Stimulated activated CD8-positive, alpha-beta memory T cell treated with anti-CD3 and anti-CD28 coated beads, Interleukin-4, amount 100 ng/mL, for 1 hour (primary cell): Measurements from ENCODE around the gene GLDC.
"Not testable (repeated sequence)": the region's sequence is repeated elsewhere in the genome, so short reads cannot be mapped to it uniquely, and the experiment has no call there.

Experiments used
- DNase-seq, 2 donors: peaks; one replicate each; pipeline ENCODE4 v3.0.0-alpha.2; 2020; ENCODE audit warnings: low read depth in 2 of 2, low spot score in 1 of 2

The GLDC gene

DNA sequence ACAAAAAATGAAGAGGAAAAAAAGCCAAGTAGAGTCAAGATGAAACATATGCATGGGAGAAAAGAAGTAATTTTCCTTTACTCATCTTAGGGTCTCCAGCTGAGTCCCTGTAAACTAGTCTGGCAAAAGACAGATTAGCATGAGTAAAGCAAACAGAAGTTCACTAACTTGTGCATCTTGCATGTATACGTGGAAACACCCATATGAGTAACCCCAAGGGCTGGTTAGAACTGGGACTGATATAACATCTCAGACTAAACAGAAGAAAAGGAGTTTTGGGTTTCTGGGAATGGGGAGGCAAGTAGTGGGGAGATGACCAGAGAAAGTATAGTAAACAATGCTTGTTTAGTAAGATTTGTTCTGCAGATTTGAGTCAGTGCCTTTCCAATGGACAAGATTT is 20.1 kb upstream of the GLDC start:
- no peak for DNase-seq

DNA sequence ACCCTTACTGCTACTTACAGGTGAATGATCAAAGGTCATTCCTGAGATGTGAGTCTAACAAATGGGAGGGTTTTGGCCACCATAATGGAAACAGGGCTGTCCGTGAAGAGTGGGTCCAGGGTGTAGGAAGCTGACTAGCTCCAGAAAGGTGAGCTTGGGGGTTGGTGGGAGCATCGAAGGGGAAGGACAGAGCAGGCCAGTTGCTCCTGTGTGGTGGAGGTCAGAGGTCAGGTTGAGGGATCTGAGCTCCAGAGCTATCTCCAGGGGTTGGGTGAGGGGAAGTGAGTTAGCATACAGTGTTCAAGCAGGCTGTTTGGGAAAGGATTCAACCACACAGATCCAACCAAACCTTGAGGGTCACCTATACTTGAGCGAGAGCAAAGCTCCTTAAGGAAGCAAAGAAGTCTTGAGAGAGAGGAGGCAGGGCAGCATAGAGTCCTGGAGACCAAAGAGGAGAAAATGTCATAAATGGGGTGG is 18.7 kb upstream of the GLDC start:
- DNase-seq = no peak

DNA sequence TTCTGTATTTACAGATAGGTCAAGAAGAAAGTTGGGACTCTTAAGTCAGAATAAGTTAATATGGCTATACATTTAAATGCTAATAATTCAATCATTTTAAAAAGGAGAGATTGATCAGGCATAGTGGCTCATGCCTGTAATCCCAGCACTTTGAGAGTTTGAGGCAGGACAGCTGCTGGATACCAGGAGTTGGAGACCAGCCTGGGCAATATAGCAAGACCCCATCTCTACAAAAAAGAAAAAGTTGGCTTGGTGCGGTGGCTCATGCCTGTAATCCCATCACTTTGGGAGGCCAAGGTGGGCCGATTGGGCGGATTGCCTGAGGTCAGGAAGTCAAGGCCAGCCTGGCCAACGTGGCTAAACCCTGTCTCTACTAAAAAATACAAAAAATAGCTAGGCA is 15.0 kb upstream of the GLDC start:
- no peak for DNase-seq

DNA sequence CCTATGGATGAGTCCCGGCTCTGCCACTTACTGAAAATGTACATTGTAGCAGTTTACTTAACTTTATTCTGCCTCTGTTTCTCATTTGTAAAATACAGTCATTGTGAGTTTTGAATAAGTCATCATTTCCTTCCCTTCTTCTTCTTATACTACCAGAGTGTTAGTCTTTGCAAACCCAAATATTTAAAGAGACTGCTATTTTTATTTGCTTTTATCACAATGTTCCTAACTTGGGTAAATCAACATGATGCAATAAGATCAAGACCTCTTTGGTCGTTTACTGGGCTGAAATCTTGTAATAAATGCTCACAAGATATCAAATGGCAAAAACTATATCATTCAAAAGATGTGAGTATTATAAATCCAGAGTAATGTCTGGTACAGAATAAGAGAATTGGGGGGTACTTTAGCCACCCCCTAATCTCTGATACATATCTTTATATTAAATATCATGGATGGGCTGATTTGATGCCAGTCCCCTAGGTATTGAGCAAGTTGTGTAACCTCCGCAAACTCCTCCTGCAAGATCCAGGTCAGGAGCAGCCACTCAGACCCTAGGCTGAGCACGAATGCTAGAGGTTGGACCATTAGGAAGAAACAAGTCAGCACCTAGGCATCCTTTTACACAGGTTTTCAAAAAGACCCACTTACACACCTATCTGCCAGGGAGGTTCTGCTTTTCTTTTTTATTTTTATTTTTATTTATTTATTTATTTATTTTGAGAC is 13.3 kb upstream of the GLDC start:
- DNase-seq = no peak

DNA sequence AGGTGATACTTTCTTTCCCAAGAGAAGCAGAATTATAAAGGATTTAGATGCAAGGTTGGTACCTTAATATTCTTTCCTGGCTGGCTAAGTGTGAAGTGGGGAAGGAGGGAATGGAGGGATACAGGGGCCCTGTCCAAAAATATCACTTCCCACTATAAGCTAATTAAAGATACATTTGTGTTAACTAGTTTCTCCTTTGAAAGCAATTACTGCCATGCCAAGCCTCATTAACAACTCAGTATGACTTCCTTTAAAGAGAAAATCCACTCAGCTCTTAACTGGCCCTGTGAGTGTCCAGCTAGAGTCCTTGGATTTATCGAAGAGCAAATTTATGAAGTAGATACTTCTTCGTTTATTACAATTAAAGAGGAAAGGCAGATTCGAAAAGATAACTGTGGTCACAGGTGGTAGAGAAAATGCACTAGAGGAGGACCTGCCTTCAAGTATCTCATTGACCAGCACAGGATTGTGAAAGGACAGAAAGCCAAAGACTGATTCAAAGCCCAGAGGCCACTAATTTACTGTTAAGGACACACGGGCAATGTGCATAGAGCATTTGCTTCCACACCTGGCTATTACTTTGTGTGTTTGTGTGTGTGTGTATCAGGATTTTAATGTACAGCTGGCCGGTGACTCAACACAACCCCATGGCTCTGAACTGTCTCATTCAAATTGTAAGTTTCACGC is 11.2 kb upstream of the GLDC start:
- no peak for DNase-seq

DNA sequence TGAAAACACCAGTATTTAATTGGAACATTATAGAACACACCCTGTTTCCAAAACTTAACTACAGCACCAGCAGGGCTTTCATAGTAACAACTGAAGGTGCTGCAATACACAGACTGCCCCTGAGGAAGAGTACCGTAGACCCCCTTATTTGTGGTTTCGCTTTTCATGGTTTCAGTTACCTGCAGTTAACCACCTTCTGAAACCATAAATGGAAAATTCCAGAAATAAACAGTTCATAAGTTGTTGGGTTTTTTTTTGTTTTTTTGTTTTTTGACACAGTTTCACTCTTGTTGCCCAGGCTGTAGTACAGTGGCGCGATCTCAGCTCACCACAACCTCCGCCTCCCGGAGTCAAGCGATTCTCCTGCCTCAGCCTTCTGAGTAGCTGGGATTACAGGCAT is 9.5 kb upstream of the GLDC start:
- DNase-seq = no peak

DNA sequence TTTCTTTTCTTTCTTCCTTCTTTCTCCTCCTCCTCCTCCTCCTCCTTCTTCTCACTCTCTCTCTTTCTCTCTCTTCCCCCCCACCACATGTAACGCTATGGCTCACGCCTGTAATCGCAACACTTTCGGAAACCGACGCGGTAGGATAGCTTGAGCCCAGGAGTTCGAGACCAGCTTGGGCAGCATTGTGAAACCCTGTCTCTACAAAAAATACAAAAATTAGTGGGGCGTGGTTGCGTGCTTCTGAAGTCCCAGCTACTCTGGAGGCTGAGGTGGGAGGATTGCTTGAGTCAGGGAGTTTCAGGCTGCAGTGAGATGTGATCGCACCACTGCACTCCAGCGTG is 736 bp upstream of the GLDC start:
- DNase-seq = no peak

DNA sequence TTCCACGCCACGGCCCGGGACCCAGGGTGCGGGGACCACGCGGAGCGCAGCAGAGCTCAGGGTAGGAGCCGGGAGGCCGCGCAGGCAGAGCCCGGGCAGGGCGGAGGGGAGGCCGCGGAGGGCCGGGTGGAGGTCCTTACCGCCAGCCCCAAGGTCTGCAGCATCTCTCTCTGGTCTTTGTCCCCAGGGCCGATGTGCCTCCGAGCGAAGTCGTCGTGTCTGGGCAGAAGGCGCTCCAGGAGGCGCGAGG is 499 bp downstream of the GLDC start:
- not testable (repeated sequence) for DNase-seq

DNA sequence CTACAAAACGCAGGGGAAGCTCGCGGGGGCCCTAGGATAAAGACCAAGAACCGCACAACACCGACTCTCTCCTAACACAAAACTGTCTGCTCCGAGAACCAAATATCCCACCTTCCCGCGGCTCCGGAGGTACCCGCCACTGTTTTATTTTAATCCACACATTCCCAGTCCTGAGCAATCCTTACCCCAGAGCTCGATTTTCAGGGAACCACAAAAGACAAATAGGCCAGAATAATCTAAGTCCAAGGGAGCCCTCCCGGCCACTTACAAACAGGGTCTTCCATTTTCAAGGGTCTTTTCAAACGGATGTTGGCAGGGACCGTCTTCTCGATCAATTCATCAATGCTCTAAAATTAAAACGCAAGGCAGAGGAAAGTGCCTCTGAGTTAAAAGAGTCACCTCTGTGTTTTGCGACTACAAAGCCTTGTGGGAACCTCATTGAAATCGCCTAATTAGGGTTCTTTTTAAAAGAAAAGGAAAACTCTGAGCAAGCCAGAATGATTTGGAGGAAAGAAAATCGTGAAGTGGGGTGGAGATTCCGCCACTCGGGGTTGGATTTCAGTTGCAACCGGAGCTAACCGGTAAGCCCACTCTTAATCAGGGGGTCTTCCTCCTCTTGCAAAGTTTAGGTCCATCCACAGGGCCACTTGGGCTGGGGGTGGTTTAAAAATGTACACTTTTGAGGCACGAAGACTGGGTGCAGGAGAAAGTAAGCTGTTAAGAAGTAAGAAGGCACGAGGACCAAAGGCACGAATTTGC is 1.0 kb downstream of the GLDC start:
- no peak for DNase-seq

DNA sequence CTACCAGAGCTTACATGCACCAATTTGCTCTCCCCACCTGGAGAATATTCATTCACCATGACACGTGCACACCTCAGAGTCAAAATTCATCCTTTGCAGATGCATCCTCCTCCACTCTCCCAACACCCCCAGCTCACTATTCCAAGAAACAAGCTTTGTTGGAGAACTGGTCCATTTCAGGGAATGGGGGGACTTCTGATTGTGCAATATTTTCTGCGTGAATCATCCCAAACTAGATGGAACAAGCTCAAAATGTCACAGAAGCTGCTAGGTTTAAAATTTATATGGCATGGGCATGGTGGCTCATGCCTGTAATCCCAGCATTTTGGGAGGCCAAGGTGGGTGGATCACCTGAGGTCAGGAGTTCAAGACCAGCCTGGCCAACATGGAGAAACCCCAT is 3.6 kb downstream of the GLDC start:
- DNase-seq = no peak

DNA sequence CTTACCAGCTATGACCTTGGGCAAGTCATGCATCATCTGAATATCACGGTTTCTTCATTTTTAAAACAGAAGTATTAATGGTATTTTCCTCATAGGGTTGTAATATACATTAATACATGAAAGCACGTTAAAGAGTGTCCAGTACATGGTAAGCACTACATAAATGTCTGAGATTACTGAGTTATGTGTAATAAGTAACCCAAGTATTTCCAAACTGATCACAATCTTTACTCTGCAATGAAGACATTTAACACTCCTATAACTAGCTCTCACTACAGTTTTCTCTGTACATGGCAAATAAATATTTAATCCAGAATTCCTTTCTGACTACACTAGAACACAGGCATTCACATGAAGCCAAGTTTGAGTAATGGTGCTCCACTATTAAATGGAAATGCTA is 4.0 kb downstream of the GLDC start:
- DNase-seq = no peak

DNA sequence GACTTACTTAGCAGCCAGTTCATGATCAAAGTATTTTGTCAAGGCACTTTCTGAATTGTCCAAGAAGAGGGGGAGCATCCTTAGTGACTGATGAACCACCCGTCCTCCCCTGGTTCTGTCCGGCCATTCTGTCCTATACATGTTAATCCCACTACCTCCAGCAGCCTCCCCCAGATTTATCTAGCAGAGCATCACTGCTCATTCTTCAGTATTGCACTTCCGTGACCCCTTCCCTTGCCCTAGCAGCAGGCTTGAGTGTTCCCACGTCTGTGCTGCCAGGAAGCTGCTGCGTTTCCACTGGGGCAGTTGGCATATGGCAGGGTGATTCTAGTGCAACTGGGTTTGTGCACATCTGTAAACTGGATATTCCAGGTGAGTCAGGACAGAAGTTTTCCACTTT is 4.5 kb downstream of the GLDC start:
- no peak for DNase-seq

DNA sequence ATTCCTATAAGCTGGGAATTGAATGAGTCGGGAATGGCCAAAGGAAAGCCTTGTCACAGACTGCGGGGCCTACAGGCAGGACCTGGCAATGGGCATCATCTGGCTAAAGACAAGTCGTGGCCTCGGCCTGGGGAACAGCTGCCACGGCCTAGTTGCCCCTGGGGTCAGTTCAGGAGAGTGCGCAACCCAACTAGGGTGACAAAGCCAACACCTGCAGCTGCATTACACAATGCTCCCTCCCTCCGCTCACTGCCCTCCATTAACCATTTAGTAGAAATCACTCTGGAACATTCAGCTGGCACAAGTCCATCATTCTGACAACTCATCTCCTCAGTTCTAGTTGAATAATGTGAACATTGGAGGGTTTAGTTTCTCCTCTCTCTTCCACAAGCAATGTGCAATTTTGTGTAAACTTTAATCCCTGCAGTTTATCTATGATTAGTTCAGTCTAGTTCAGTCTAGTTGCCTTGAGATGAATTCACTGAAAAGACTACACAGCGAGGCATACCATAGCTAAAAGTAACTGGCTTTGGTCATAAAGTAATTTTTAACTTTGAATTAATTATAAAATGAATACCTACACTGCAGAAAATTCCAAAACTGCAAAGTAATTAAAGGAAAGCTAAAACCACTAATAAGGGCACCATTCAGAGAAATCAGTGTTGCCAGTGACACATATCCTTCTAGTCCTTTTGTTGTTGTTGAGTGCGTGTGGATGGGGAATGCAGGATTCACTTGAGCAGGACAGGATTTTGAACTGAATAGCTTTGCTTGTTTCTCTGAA is 5.1 kb downstream of the GLDC start:
- DNase-seq = no peak

DNA sequence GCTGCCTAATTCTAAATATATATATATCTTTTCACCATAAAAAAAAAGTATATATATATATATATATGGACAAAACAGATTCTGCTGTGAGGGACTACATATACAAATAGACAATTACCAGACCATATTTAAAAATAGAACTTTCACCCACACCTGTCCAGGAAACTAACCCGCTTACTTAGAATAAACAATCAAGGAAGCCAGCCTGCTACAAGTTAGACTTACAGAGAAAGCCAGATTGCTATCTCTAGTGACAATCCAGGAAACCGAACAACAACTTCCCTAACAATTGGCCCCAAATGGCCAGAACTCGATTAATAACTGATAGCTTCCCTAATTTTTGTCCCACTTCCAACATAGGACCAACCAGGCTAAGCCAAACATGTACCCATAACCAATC is 5.9 kb downstream of the GLDC start:
- no peak for DNase-seq

DNA sequence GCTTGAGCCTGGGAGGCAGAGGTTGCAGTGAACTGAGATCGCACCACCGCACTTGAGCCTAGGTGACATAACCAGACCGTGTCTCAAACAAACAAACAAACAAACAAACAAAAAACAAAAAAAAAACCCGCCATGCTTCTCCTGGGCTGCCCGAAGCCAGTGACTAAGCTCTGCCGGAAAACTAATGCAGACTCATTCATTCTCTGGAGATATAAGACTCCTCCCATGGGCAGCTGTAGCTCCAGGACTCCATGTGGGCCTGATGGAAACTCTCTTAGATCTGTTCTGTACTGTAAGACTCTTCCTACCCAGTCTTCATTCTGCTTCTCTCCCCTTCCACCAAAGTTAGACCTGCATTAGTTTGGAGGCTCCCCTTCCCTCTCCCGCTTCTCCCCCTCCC is 11.1 kb downstream of the GLDC start:
- no peak for DNase-seq

DNA sequence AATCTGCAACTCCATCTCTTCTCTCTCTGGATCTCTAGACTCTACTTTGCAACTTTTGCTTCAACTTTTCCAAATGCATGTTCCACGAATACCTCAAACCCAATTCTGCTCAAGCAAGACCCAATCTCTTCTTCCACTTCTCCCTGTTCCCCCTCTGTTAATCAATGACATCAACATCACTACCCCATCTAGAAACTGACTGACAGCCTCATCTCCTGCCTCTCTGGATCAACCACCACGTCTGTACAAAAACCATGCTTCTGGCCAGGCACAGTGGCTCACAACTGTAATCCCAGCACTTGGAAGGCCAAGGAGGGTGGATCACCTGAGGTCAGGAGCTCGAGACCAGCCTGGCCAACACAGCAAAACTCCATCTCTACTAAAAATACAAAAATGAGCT is 12.2 kb downstream of the GLDC start:
- no peak for DNase-seq

DNA sequence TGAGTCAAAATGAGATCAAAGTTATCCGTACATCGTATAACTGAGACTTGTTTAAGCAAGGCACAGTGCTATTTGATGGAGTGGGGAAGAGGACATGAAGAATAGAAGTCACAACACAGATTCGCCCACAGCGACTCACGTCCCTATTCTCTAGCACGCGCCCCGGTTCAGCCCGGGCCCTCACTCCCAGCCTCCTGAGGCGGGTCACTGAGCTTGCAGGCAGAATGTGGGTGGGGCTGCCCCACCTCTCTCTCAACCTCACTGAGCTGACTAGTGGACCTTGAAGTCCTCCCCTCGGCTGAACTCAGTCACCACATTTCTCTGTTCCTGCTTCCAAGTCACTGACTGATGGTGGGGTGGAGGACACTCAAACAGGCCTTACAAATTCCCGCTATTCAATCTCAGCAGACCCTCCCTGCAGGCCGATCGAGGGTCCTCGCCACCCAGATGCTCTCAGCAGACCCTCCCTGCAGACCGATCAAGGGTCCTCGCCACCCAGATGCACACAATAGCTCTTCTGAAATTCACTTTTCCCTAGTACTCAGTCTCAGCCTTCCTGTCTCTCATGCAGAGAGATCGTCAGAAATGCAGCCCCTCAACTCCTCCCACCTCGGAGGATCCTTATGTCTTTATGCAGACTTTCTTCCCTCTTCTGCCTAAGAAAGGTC is 12.9 kb downstream of the GLDC start:
- no peak for DNase-seq

DNA sequence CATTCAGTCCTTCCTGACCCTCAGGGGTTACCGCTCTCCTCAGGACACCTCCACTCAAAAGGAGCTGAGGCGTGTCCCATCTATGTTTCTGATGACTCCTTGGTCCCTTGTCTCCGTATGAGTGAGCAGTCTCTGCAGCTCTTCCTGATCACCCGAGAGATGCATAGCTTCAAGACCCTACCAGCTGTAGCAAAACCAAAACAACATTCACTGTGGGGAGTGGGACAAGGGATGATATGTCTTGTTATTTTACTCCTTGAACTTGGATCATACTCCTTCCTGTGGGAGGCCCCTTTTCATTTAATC is 14.4 kb downstream of the GLDC start:
- DNase-seq = no peak

DNA sequence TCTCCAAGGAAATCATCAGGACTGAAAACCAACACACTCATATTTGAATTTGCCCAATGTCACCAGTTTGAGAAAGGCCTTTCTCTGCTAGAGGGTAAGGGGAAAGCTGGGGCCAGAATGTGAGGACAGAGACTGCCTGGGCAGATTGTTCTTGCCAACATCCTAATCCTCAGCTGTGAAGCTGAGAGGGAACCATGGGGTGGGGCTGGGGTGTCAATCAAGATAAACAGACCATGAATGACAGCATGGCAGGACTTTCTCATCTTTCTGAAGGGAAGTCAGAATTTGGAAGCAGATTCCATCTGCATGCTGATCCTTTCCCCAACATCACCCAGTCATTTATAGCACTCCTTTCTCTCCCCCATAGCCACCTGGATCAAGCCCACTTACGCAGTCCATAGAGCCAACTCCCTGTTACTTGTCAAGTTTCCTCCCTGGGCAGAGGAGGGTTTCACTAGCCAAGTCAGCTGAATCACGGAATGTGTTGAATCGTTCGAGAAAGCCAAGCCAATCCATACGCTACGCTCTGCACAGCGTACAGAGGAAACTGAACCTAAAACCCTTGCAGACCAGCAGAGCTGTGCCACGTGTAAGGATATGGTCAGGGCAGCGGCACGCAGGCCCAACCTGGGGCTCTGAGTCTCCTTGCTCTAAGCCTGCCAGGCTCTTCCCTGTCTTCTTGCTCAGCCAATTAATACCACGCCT is 14.9 kb downstream of the GLDC start:
- DNase-seq = no peak

DNA sequence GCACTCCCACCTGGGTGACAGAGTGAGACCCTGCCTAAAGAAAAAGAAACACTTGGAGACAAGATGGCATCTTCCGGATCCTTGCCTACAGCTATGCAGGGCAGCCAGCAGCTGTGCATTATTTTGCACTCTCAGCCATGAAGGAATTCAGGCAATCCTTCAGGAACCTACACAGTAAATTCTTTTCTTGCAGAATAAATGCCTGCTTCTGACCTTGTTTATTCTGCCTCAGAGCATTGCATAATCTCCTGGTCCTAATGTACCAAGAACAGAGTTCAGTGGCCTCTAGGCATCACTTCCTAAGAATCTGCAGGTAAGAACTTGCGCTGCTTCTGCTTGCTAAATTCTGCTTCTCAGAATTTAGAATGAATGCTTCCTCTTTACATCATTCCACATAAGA is 16.8 kb downstream of the GLDC start:
- no peak for DNase-seq

DNA sequence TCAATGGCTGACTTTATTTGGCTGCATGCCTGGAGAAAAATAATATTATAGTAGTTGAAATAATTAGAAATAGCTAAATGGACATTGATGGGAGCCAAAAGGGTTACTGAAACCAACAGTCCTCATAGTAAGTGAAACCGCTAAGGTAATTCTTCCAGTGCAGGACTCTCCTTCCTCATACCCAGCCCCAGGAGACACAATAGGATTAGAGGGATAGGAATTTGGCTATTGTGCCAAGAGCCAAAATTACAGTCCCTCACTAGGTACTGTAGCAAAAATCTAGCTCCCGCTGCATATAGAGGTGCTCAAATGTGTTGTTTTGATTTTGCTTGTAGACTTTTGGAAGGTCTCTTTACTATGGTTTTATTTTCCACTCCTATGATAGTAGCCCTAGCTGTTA is 20.2 kb downstream of the GLDC start:
- no peak for DNase-seq
